ENCODE results near the gene LKAAEAR1.

Gene LKAAEAR1

DNA sequence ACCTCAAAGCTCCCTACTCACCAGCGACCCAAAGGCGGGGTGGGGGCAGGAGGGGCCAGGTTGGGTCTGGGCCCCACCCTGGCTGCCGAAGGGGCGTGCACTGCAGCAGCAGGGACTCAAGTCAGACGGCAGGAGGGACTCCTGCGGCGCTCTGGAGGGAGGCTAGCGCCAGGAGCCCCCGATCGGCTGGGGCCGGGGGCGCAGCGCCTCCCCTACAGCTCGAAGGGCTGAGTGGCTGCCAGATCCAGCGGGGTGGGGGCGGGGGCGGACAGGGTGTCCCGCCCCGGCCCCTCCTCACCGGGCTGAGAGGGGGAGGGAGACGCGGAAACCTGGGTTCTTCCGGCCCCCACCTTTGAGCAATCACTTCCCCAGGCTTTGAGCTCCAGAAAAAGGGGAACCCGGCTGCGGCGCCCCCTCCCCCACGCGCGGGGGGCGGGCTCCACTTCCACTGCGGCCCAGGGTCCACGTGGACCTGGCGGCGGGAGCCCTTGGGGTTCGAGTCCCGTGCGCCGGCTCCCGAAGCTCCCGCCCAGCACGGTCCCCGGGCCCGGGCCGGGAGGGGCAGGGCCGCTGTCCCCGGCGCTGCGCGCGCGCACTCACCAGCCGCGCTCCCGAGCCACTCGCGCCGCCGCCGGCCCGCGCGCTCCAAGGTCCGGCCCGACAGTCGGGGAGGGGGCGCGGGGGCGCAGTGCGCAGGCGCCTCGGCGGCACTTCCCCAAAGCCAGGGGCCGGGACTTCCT, 4.8 kb downstream of the LKAAEAR1 start, which contains the start of gene RGS19:
RGS19 (minus strand) TSS at position 246 of the 740 bp plus-strand sequence. CDS start 2,632 bp downstream, outside the sequence.
- DNase-seq (ENCODE audit: low spot score) = peak; percentile 97
- TF ChIP-seq, protein P1, sequence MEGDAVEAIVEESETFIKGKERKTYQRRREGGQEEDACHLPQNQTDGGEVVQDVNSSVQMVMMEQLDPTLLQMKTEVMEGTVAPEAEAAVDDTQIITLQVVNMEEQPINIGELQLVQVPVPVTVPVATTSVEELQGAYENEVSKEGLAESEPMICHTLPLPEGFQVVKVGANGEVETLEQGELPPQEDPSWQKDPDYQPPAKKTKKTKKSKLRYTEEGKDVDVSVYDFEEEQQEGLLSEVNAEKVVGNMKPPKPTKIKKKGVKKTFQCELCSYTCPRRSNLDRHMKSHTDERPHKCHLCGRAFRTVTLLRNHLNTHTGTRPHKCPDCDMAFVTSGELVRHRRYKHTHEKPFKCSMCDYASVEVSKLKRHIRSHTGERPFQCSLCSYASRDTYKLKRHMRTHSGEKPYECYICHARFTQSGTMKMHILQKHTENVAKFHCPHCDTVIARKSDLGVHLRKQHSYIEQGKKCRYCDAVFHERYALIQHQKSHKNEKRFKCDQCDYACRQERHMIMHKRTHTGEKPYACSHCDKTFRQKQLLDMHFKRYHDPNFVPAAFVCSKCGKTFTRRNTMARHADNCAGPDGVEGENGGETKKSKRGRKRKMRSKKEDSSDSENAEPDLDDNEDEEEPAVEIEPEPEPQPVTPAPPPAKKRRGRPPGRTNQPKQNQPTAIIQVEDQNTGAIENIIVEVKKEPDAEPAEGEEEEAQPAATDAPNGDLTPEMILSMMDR (IDR thresholded peaks at IDR 0.05; ENCODE audit: extremely low read depth, missing control alignments) = no peak

DNA sequence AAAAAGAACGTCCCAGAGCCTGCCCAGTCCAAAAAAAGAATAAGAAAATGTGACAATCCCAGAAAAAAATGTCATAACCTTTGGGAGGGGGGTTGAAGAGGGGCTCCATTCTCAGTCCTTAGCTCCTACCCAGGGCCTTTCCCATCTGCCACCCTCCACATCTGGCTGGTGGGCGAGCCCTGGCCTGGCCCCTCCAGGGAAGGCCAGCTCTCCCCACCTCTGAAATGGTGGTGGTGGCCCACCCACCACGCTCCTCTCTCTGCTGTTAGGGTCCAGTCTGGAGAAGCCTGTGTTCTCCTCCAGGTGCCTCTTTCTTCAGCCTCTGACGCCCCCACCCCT, 5.3 kb downstream of the LKAAEAR1 start:
- DNase-seq (ENCODE audit: low spot score) = no peak
- TF ChIP-seq, protein P1 (IDR thresholded peaks at IDR 0.05; ENCODE audit: extremely low read depth, missing control alignments) = no peak

DNA sequence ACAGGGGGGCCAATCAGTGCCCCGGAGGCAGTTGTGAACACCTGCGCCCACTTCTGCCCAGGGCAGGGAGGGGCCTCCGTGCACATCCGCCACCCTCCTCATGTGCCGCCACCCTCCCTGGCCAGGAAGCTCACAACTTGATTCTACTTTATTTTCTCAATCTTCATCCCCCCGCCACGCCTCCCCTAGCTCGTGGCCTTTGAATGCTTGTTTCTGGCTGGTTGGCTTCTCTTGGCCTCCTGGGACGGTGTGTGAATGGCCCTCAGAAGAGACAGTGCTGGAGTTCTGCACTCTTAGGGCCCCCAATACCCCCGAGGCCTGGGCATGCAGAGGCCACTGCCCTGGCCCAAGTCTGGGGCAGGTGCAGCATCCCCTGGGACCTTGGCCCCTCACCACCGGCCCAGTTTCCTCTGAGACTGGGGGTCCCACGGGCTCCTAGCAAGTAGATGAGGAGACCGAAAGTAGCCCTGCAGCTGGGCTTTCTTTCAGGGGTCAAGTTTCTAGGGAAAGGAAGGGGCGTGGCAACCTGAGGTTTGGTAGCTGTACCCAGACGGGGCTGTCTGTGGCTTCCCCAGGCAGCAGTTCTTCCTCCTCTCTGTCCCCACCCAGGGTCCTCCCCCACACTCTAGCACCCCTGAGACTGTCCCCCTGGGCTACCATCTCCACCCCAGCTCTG, 6.2 kb downstream of the LKAAEAR1 start:
- peak; percentile 58 for DNase-seq (ENCODE audit: low spot score)
- TF ChIP-seq, protein P1 (IDR thresholded peaks at IDR 0.05; ENCODE audit: extremely low read depth, missing control alignments) = no peak

DNA sequence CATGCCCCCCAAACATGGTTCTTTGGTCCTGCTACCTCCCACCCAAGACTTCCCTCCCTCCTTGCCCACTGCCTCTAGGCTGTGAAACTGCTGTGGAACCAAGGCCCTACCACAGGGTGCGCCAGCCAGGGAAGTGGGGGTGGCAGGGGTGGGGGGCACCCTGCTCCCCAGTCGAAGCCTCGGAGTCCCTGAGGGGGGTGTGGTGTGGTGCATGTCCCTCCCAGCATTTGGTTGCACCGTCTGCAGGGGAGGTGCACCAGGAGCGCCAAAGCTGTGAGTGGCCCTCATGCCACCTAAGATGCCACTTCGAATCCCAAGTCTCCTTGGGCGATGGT, 6.7 kb downstream of the LKAAEAR1 start:
- TF ChIP-seq, protein P1 (IDR thresholded peaks at IDR 0.05; ENCODE audit: extremely low read depth, missing control alignments) = no peak
- DNase-seq (ENCODE audit: low spot score) = no peak

DNA sequence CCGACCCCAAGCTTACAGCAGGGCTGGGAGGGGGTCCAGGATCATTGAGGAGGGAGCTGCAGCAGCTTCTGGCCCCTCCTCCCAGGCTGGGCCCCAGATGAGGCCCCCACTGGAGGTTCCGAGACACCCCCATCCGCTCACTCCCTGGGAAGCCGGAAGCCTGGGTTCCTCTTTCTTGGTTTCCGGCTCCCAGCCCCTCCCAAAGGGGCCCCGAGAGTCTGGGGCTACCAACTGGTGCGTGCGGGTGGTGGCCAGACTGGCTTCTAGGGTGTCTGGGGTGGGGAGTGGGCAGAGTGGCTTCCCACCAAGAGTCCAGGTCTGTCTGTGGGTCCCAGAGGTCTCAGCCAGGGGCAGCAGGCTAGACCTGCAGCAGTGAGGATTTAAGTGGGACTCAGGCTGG, 7.1 kb downstream of the LKAAEAR1 start:
- TF ChIP-seq, protein P1 (IDR thresholded peaks at IDR 0.05; ENCODE audit: extremely low read depth, missing control alignments) = no peak
- DNase-seq (ENCODE audit: low spot score) = peak; percentile 62

DNA sequence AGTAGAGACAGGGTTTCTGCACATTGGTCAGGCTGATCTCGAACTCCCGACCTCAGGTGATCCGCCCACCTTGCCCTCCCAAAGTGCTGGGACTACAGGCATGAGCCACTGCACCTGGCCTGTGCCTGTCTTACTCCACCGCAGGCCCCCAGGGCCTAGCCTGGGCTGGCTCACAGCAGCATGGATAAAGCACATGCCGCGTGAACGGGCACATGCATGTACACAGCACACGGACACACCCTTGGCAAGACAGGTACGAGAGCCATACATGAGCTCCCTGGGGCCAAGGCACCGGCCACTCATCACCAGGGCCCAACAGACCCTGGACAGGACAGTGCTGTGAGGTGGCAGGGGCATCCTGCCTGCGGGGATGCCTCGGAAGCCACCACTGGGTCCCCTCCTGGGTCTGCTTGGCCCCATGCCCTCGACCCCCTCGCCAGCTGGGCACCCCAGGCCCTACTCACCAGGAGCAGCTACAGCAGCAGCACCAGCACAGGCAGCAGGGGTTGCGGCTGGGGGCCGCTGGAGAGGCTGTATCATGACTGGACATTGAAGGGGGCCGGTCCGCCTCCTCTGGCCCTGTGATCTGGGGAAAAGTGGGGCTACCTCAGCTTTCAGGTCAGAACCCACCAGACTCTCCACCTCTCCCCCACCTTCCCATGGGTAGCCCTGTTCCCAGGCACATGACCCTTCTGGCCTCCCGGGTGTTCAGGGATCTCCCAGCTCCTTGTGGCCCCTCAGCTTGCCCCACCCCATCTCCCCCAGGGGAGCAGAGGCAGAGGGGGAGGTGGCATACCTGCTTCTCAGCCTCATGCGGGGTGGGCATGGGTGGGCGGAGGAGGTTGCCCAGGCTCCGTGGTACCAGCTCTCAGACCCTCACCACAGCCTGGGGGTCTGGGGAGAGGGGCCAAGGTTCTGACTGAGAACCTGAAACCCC, 7.9 kb downstream of the LKAAEAR1 start:
- DNase-seq (ENCODE audit: low spot score) = no peak

More for the DNA sequence above, 7.9 kb downstream of the LKAAEAR1 start:
- TF ChIP-seq, protein P1 (IDR thresholded peaks at IDR 0.05; ENCODE audit: extremely low read depth, missing control alignments) = no peak
